PC-9 (cell line): Measurements from ENCODE around the gene GPC5.

ENCODE experiments used
- CTCF ChIP-seq: fragments of 200-600 bp; sonication (generic); conservative IDR thresholded peaks from 2 replicates; pipeline ENCODE4 v1.6.1; 2017; ENCODE audit warnings: mixed run types, antibody characterized with exemption, mild to moderate bottlenecking, moderate library complexity
- EZH2 ChIP-seq: fragments of 200-600 bp; sonication (generic); IDR thresholded peaks from 2 replicates; pipeline ENCODE4 v1.8.0; 2017; ENCODE audit warnings: antibody characterized with exemption, low read depth

- TF ChIP-seq CTCF (no peak), EZH2 (no peak)
Observed at GRCh38 chr13:92739306-92739818, 1340.9 kb downstream of the GPC5 start.
